HUES6 (cell line): Measurements from ENCODE around the gene CDCP1.

Experiments used
- H3K27ac ChIP-seq: 2 replicates; pipeline ENCODE4 v1.7.0; 2013; ENCODE audit warnings: low read depth, mild to moderate bottlenecking, low read length, inconsistent platforms
- H3K27me3 ChIP-seq: 2 replicates; pipeline ENCODE4 v1.6.1; 2013; ENCODE audit warnings: low read length; ENCODE audit not compliant: control insufficient read depth, insufficient read depth
- H3K36me3 ChIP-seq: 2 replicates; pipeline ENCODE4 v1.6.1; 2013; ENCODE audit warnings: low read length; ENCODE audit not compliant: control insufficient read depth, insufficient read depth
- H3K4me1 ChIP-seq: 2 replicates; pipeline ENCODE4 v1.6.1; 2013; ENCODE audit warnings: low read length; ENCODE audit not compliant: control insufficient read depth, insufficient read depth
- H3K4me3 ChIP-seq: 2 replicates; pipeline ENCODE4 v1.5.1; 2013; ENCODE audit warnings: low read depth, low read length
- H3K9ac ChIP-seq: one replicate; pipeline ENCODE4 v1.6.1; 2013; ENCODE audit warnings: mild to moderate bottlenecking, low read length
- H3K9me3 ChIP-seq: 2 replicates; pipeline ENCODE4 v1.6.1; 2013; ENCODE audit warnings: low read depth, low read length; ENCODE audit not compliant: control insufficient read depth, insufficient read depth

CDCP1 gene

DNA sequence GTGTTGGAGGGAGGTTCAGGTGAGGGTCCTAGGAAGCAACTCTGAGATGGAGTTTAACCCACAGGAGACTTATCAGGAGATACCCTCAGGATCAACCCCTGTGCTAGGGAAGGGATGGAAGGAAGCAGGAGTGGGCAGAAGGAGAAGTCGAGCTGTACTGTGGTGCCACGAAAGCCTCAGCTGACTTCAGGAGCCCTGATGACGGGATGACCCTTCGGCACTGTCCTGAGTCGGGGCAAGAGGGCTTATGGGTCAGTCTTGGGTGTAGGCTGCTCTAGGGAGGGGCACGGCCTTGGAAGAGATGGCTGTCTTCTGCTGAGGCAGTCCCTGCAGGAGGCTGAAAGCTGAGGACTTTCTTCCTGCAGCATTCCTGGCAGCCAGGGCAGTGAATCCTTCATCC, 112.4 kb downstream of the CDCP1 start:
- Histone ChIP-seq H3K27me3 (peaks cover 50% of the 10 kb centered on the region), H3K27ac (no peak overlapping the region), H3K4me1 (peaks cover 24% of the 10 kb centered on the region; the same call in 1 of the 2 replicates), H3K4me3 (no peak overlapping the region), H3K9me3 (no peaks in the 10 kb centered on the region), H3K36me3 (no peaks in the 10 kb centered on the region), H3K9ac (no peak overlapping the region)
